HG03025 (cell line): Measurements from ENCODE around the gene INTS3.

Experiments
- ATAC-seq: cut with Tn5 transposase; IDR thresholded peaks from one replicate; pipeline ENCODE4 v1.9.1; 2021; ENCODE audit warnings: mild to moderate bottlenecking, moderate library complexity; ENCODE audit not compliant: unreplicated experiment, low FRiP score

Gene INTS3

DNA sequence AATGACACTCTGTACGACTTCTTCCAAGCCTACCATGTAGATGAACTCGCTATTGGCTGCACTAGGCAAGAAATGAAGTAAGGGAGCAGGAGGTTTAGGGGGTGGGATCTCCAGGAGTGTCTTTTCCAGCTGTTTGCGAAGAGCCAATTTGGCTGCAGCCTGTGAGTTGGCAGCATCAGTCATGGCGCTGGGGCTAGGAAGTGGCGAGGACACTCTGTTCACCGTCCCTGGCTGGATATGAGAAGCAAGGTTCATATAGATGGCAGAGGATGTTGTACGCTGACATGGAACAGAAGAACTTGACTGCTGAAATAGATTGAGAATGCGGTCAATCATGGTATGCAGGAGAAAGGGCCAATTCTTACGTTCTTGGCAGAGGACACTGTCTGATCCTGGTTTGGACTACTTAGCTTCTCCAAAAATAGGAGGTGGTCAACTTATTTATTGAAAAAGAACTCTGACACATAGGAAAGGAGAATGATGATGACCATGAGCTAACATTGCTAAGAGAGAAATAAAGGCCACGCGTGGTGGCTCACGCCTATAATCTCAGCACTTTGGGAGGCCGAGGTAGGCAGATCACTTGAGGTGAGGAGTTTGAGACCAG, 88.5 kb downstream of the INTS3 start:
- ATAC-seq: no peak

DNA sequence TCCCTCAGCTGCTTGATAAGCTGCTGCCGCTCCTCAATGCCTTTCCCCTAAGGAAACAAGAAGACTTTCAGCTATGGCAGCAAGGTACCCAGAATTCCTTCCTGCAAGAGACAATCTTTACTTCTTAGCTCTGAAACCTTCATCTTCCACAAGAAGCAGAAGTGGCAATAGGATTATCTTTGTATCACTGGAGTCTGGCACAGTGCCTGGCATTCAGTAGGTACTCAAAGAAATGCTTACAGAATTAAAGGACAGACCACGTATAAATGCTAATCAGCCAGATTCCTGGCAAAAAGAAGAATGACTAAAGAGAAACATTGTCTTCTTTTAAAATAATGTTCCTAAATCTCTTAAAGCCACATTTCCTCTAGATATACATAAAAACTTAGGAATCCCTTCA, 91.0 kb downstream of the INTS3 start:
- ATAC-seq: no peak
